H1 (cell line): Measurements from ENCODE around the gene AOPEP. TPM values are rescaled to one million over a fixed set of nuclear protein-coding genes. Genes with fewer than 3 reads are reported as not detected.

Experiments
- BCL11A ChIP-seq, 2 experiments: IDR thresholded peaks; one replicate each; pipeline ENCODE4 v1.6.1; 2011; ENCODE audit warnings: low read depth in 2 of 2, low read length in 2 of 2, mild to moderate bottlenecking in 2 of 2
- CBX5 ChIP-seq: fragments of 300-800, 300-1000 bp; sonication (generic); IDR thresholded peaks from 2 replicates; pipeline ENCODE4 v1.7.1; 2016; ENCODE audit warnings: antibody characterized with exemption, low read length, low read depth
- HDAC2 ChIP-seq, 2 experiments: fragments of 300-600 bp in 1 of 2; sonication (generic) in 1 of 2; IDR thresholded peaks; 2 replicates each; pipeline ENCODE4 v1.6.1; 2011 to 2012; ENCODE audit warnings: low read depth in 2 of 2, low read length in 2 of 2, mild to moderate bottlenecking in 2 of 2, moderate library complexity in 2 of 2, borderline replicate concordance in 1 of 2, inconsistent platforms in 1 of 2
- JUN ChIP-seq: IDR thresholded peaks from 2 replicates; pipeline ENCODE4 v1.6.1; 2011; ENCODE audit warnings: low read depth, mild to moderate bottlenecking, improper control_type of control experiment, low read length
- PHF8 ChIP-seq: fragments of 200-600 bp; sonication (generic); conservative IDR thresholded peaks from 2 replicates; pipeline ENCODE4 v1.7.1; 2012; ENCODE audit warnings: low read depth, mild to moderate bottlenecking, inconsistent platforms, low read length, moderate library complexity
- RBBP5 ChIP-seq: IDR thresholded peaks from 2 replicates; pipeline ENCODE4 v1.7.1; 2012; ENCODE audit warnings: low read depth, mild to moderate bottlenecking, inconsistent platforms, low read length, moderate library complexity, borderline replicate concordance
- SIN3A ChIP-seq, 2 experiments: IDR thresholded peaks in 1 of 2; conservative IDR thresholded peaks in 1 of 2; 2 replicates each; pipeline ENCODE4 v1.6.1; 2011 to 2012; ENCODE audit warnings: low read length in 2 of 2, improper control_type of control experiment in 1 of 2, low read depth in 1 of 2, mild to moderate bottlenecking in 1 of 2
- SIRT6 ChIP-seq: IDR thresholded peaks from one replicate; pipeline ENCODE4 v1.7.1; 2012; ENCODE audit warnings: low read length, inconsistent platforms
- SP1 ChIP-seq: IDR thresholded peaks from 2 replicates; pipeline ENCODE4 v1.6.1; 2011; ENCODE audit warnings: low read depth, low read length
- TEAD4 ChIP-seq: IDR thresholded peaks from 2 replicates; pipeline ENCODE4 v1.6.1; 2012; ENCODE audit warnings: low read depth, low read length, inconsistent platforms, mixed read lengths
- ZNF274 ChIP-seq: IDR thresholded peaks from 2 replicates; pipeline ENCODE4 v1.7.0; 2012; ENCODE audit warnings: low read length, borderline replicate concordance; ENCODE audit errors: extremely low read depth
- polyA plus RNA-seq, 7 experiments: library from polyadenylated mRNA; depleted of rRNA in 3 of 7; stranded (reverse) in 5 of 7; unstranded in 2 of 7; fragments of >200 nt in 5 of 7; fragments of 200-250 nt in 2 of 7; gene quantifications; 1 replicate in 5 of 7; 2 replicates in 1 of 7; 4 replicates in 1 of 7; pipeline versions ENCODE4 v1.2.1 to v1.2.3, GENCODE V29; 2011 to 2013; ENCODE audit warnings: missing spikeins in 2 of 7, mixed read lengths in 2 of 7
- total RNA-seq: library from RNA; stranded (reverse); fragmentation: NEBNext Ultra II Directional; extraction: Animal tissue kit (Norgen Biotek cat#: 25700); gene quantifications from 2 replicates; pipeline ENCODE4 v1.2.1, GENCODE V29; 2021

The AOPEP gene
- total and polyA plus RNA-seq, 2 of the 8 experiments (the other 6 are each of a cell fraction or from before 2014, with no cell fraction given), result 6.1 to 14.3 TPM

GRCh38 chr9:94808926-94809700, 82.6 kb downstream of the AOPEP start (continued):
- TF ChIP-seq BCL11A (IDR thresholded peaks at IDR 0.05; ENCODE audit: low read depth in 2 of 2, low read length in 2 of 2), result no peak
- TF ChIP-seq PHF8, result no peak
- TF ChIP-seq RBBP5, result no peak
- TF ChIP-seq JUN, result no peak
- no peak for TF ChIP-seq SIN3A (conservative IDR thresholded peaks at IDR 0.05 in 1 of 2, IDR thresholded peaks at IDR 0.05 in 1 of 2; ENCODE audit: low read depth in 1 of 2, low read length in 2 of 2)
- no peak for TF ChIP-seq SIRT6
- no peak for TF ChIP-seq TEAD4
- no peak for TF ChIP-seq SP1
- no peak for TF ChIP-seq CBX5
- no peak for TF ChIP-seq ZNF274
- no peak for TF ChIP-seq HDAC2 (IDR thresholded peaks at IDR 0.05; ENCODE audit: borderline replicate concordance in 1 of 2, low read depth in 2 of 2, low read length in 2 of 2)
- TF ChIP-seq, all 59 proteins: peak for 0
